Measurements from ENCODE around the gene CCDC51. TPM values are rescaled to one million over a fixed set of nuclear protein-coding genes. Genes with fewer than 3 reads are reported as not detected.

The CCDC51 gene
- 19.6 and 20.1 TPM in 2 replicates for total RNA-seq

GRCh38 chr3:48439820-48440589 is at the start of gene CCDC51, which contains the start of gene TMA7:
TSS of gene CCDC51 (minus strand) at chr3:48440119. CDS start at chr3:48435128, 4,991 bp downstream.
TSS of gene TMA7 (plus strand) at chr3:48440257. CDS start at chr3:48440297, 40 bp downstream.

GRCh38 chr3:48446425-48447193 is 6.7 kb upstream of the CCDC51 start, which contains the start of gene ATRIP:
TSS of gene ATRIP (plus strand) at chr3:48446737. CDS start at chr3:48446846, 109 bp downstream.

GRCh38 chr3:48429960-48430707 is 9.8 kb downstream of the CCDC51 start, which contains the start of gene PLXNB1:
TSS of gene PLXNB1 (minus strand) at chr3:48430086. CDS start at chr3:48424611, 5,475 bp downstream.

Other genes with a start within 250 kb of the CCDC51 start
- not detected in 2 replicates for gene CAMP, start 216.6 kb downstream of the CCDC51 start, total RNA-seq
- 5.0 and 5.9 TPM in 2 replicates for gene ZNF589, start 199.0 kb downstream of the CCDC51 start, total RNA-seq
- 24.3 and 32.3 TPM in 2 replicates for gene NME6, start 138.8 kb downstream of the CCDC51 start, total RNA-seq
- gene SPINK8, start 106.5 kb downstream of the CCDC51 start, total RNA-seq: not detected in 2 replicates
- not detected in 2 replicates for gene FBXW12, start 67.9 kb downstream of the CCDC51 start, total RNA-seq
- gene PLXNB1, start 10.0 kb downstream of the CCDC51 start, total RNA-seq: 33.6 and 45.5 TPM in 2 replicates
- 177 and 213 TPM in 2 replicates for gene TMA7, start 138 bp upstream of the CCDC51 start, total RNA-seq
- 4.2 and 5.3 TPM in 2 replicates for gene ATRIP, start 6.6 kb upstream of the CCDC51 start, total RNA-seq
- 103 and 130 TPM in 2 replicates for gene SHISA5, start 64.1 kb upstream of the CCDC51 start, total RNA-seq
- gene PFKFB4, start 116.7 kb upstream of the CCDC51 start, total RNA-seq: 44.6 and 46.0 TPM in 2 replicates
- gene UCN2, start 123.7 kb upstream of the CCDC51 start, total RNA-seq: 2.1 and 2.3 TPM in 2 replicates
- gene COL7A1, start 155.2 kb upstream of the CCDC51 start, total RNA-seq: 52.0 and 55.2 TPM in 2 replicates
- gene UQCRC1, start 169.5 kb upstream of the CCDC51 start, total RNA-seq: 276 and 300 TPM in 2 replicates
- gene TMEM89, start 181.7 kb upstream of the CCDC51 start, total RNA-seq: not detected in 2 replicates
- 19.0 and 22.9 TPM in 2 replicates for gene SLC26A6, start 195.3 kb upstream of the CCDC51 start, total RNA-seq
- gene CELSR3, start 222.8 kb upstream of the CCDC51 start, total RNA-seq: 0.89 and 3.1 TPM in 2 replicates
- 10.1 and 16.5 TPM in 2 replicates for gene NCKIPSD, start 245.8 kb upstream of the CCDC51 start, total RNA-seq

All from smooth muscle cell of the umbilical artery (primary cell).